GM10847 (cell line): ENCODE data around the gene AKR1E2.

Experiments
- POLR2A ChIP-seq: IDR thresholded peaks from 2 replicates; pipeline ENCODE4 v1.6.1; 2011; ENCODE audit not compliant: insufficient read length; ENCODE audit errors: extremely low read depth

The AKR1E2 gene

DNA sequence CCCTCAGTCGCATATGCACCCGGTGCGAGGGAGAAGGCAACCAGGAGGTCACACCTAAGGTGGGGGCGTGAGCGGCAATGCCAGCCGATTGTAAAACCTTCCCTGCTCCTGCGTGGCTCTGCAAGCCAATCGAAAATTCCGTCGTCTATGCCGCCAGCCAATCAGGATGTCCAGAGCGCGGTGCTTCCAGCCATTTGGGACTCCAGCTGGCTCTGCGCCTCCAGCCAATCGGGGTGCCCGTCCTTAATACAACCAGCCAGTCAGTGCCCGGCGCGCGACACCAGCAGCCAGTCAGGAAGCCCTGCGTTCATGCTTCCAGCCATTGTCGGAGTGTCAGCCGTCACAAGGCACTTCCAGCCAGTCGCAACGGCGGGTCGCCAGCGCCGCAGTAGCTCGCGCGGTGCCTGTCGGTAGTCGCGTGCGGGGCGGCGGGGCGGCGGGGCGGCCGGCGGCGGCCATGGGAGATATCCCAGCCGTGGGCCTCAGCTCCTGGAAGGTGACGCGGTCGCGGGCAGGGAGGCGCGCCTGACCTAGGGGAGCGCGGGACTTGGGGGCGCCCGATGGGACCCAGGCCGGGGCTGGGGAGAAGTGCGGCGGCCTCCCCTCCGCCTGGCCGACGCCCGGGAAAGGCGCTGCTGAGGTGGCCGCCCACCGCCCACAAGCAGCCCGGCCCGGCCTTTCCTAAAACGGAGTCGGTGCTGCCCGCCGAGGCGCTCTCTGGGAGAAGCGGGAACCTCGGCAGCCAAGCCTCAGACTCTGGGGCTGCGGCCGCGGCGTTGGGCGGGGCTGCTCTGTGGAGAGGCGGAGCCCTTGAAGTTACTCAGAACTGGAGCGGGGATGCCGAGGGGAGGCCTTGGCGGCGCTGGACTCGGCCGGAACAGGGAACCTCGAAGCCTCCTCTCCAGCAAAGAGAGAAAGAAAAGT is at the start of gene AKR1E2:
TSS of gene AKR1E2 (plus strand) at position 340 of the 924 bp plus-strand sequence. CDS start at position 458, 118 bp downstream.
- TF ChIP-seq POLR2A = no peak

DNA sequence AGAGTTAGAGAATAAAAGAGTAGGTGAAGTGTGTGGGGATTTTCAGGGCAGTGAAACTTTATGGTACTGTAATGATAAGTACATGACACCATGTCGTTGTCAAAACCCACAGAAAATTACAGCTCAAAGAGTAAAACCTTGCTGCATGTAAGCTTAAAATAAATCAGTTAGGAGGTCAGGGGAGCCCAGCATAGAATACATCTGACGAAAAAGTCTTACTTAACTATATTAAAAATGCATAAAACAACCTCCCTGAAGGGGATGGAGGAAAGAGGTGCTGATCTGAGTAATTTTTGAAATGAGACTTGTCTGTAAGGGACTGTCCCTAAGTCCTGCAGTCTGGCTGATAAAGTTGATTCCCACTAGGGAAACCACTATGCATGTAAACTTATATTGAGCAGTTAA is 49.8 kb upstream of the AKR1E2 start:
- no peak for TF ChIP-seq POLR2A

- no peak for TF ChIP-seq POLR2A
Measured at GRCh38 chr10:4778761-4779160, 47.2 kb upstream of the AKR1E2 start.

DNA sequence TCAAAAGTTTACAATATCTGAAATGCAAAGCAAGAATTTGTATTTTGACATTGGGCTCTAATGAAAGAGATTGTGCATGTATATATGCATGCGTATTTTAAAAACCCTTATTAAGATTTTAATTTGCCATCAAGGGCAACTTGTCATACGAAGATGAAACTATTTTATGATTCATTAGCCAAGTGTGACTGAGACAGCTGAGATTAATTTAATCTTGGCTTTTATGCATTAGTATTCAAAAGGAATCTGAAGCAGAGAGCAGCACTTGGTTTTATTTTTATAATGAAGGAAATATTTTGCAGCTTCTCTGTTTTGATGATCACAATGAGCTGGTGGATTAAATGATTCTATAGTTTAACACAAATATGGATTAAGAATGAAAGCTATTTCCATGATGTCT is 45.9 kb upstream of the AKR1E2 start:
- no peak for TF ChIP-seq POLR2A

- TF ChIP-seq POLR2A = no peak
Measured at GRCh38 chr10:4780782-4781181, 45.2 kb upstream of the AKR1E2 start.

DNA sequence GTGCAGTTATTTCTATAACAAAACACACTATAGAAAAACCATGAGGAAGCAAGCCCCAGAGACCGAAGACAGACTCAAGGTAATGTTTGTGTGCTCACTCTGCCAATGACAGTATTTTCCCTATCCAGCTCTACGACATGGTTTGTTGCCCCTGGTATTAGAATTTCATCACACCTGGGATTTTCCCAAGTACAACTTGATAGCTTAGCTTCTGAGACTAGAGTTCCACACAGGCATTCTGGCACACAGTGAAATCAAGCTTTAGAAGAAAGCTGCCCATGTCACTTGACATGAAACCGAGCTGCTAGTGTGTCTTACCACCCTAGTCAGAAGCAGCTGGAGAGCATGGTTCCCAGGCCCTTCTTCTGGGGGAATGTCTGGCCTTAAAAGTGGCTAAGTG is 44.1 kb upstream of the AKR1E2 start:
- no peak for TF ChIP-seq POLR2A

DNA sequence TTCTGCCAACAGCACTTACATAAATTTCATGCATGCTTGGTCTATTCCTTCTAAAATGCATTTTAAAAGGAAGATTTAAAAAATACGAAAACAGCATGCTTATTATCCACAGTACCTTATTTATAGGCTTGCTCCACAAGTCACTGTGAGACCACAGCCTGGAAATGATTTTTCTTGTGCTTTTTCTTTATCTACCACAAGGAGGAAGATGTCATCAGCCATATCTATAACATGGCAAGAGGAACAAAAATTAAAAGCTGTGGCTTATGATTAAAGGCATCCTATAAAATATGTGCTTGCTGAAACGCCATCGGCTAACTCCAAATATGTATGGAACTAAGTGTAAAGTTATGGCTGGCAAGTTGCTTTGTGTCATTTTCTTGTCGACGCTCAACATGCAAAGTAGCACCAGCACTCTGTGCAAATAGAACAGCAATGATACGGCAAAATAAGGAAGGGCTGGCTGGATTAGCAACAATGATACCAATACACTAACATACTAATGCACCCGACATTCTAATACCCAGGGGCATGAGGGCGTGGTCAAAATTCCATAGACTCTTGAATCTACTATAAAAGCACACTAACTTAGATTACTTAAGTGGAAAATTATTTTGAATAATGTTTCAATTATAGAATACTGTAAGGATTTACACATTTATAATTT is 41.2 kb upstream of the AKR1E2 start:
- TF ChIP-seq POLR2A = no peak

DNA sequence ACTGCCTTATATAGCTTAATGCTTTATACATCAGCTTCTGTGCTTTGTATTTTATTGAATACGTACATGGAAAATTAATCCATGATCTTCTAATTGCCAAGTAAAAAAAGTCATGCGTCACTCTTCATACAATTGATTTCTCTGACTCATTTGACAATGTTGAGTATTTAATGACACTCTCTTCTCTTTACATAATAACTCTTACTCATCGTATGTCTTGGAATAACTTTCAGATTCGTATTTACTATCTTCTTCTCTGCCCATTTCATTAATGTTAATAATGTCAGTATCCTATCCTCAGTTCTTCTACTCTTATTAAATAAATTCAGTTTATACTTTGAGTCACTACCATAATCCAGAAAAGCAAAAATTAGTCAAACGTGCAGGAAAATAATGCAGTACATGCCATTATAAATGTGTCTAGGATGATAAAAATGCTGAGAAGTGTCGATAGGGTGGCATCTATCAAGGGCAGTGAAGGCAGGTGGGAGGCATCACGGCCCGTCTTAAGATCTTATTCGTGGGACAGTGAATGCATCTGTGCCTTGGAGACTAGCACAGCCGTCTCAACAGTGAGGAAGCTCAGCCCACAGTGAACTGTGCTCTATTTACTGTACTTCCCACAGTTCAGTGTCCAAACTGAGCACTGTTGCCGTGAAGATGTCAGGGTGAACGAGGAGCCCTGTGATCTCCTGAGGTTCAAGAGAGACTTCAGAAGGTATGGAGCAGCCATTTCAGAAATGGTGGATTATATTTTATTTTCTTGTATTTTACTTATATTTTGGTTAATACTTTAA is 39.8 kb upstream of the AKR1E2 start:
- TF ChIP-seq POLR2A = no peak

- TF ChIP-seq POLR2A = no peak
Measured at GRCh38 chr10:4790045-4790444, 36.0 kb upstream of the AKR1E2 start.

DNA sequence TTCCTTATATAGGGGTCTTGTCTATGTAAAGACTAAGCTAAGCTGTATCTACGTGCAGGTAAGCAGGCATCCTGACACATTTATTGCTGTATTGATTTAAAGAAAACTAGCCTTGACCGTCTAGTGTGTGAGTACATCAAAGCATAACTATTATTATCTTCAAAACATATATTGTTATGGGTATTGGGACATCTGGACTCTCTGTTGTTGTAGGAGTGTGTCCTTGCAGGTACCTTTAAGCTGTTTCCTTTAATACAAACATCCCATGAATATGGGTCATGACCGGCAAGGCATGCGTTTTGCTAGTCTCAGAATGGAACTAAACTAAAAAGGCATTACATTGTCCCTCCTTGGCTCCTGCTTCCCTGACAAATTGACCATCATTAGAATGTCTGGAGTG is 35.1 kb upstream of the AKR1E2 start:
- TF ChIP-seq POLR2A = no peak

- TF ChIP-seq POLR2A = no peak
Measured at GRCh38 chr10:4792381-4792780, 33.6 kb upstream of the AKR1E2 start.

GRCh38 chr10:4801405-4801804 is 24.6 kb upstream of the AKR1E2 start:
- TF ChIP-seq POLR2A = no peak

- no peak for TF ChIP-seq POLR2A
Measured at GRCh38 chr10:4802711-4803487, 23.1 kb upstream of the AKR1E2 start.

GRCh38 chr10:4803822-4804221 is 22.2 kb upstream of the AKR1E2 start:
- TF ChIP-seq POLR2A = no peak

GRCh38 chr10:4804465-4804864 is 21.5 kb upstream of the AKR1E2 start:
- TF ChIP-seq POLR2A = no peak
